Right atrium auricular region (tissue), 2 donors: Measurements from ENCODE around the gene REPIN1. TPM values are rescaled to one million over a fixed set of nuclear protein-coding genes. Genes with fewer than 3 reads are reported as not detected.

Experiments used
- DNase-seq: peaks from one replicate; pipeline ENCODE4 v3.0.0-alpha.2; 2019; ENCODE audit warnings: low spot score
- H3K27ac ChIP-seq, 2 donors: fragments of 200-600 bp; sonication (generic); 1 replicate in 1 of 2; 2 replicates in 1 of 2; pipeline ENCODE4 v1.5.1; 2016 to 2019
- H3K27me3 ChIP-seq, 2 donors: fragments of 200-600 bp; sonication (generic); one replicate each; pipeline versions ENCODE4 v1.5.1 to v1.6.0; 2017 to 2019
- H3K36me3 ChIP-seq: fragments of 200-600 bp; sonication (generic); one replicate; pipeline ENCODE4 v1.5.1; 2016
- H3K4me1 ChIP-seq, 2 donors: fragments of 200-600 bp; sonication (generic); one replicate each; pipeline versions ENCODE4 v1.5.1 to v1.6.0; 2017 to 2019
- H3K4me3 ChIP-seq, 2 donors: fragments of 200-600 bp; sonication (generic); 1 replicate in 1 of 2; 2 replicates in 1 of 2; pipeline ENCODE4 v1.5.1; 2017 to 2019; ENCODE audit warnings: mild to moderate bottlenecking in 1 of 2, moderate library complexity in 1 of 2
- H3K9me3 ChIP-seq, 2 donors: fragments of 200-600 bp; sonication (generic); one replicate each; pipeline ENCODE4 v1.5.1; 2019
- CTCF ChIP-seq, 2 donors: fragments of 200-600 bp; sonication (generic); IDR thresholded peaks; one replicate each; pipeline ENCODE4 v1.5.1; 2019; ENCODE audit warnings: antibody characterized with exemption in 2 of 2
- total RNA-seq, 2 donors: library from RNA; depleted of rRNA; stranded (reverse); fragments of >200 nt; gene quantifications; one replicate each; pipeline ENCODE4 v1.1.0, GENCODE V29; 2016

Gene REPIN1
- total RNA-seq, 2 donors from 2014 or later, result 100.0 to 110 TPM

GRCh38 chr7:150329331-150330120 lies 39.1 kb upstream of the REPIN1 start:
- H3K9me3 ChIP-seq, result no peaks in the 10 kb centered on the region
- no peaks in the 10 kb centered on the region for H3K4me1 ChIP-seq
- no peak overlapping the region for H3K4me3 ChIP-seq
- TF ChIP-seq CTCF (IDR thresholded peaks at IDR 0.05), result no peak
- DNase-seq, result no peak
- H3K27me3 ChIP-seq, result no peaks in the 10 kb centered on the region
- H3K27ac ChIP-seq, result no peak overlapping the region
- no peaks in the 10 kb centered on the region for H3K36me3 ChIP-seq

- Histone ChIP-seq H3K36me3 (no peaks in the 10 kb centered on the region), H3K27me3 (no peaks in the 10 kb centered on the region)
- no peak for TF ChIP-seq CTCF (IDR thresholded peaks at IDR 0.05)
Observed at GRCh38 chr7:150330211-150330885, 38.3 kb upstream of the REPIN1 start.

GRCh38 chr7:150332852-150333635 lies 35.6 kb upstream of the REPIN1 start:
- H3K4me3 ChIP-seq, result no peak overlapping the region
- H3K27ac ChIP-seq, result no peak overlapping the region
- no peak for DNase-seq
- no peak for TF ChIP-seq CTCF (IDR thresholded peaks at IDR 0.05)
- H3K27me3 ChIP-seq, result no peaks in the 10 kb centered on the region
- H3K4me1 ChIP-seq, result peaks cover 0 to 13% of the 10 kb centered on the region in 2 donors
- no peaks in the 10 kb centered on the region for H3K9me3 ChIP-seq
- H3K36me3 ChIP-seq, result no peaks in the 10 kb centered on the region

More at GRCh38 chr7:150330211-150330885, 38.3 kb upstream of the REPIN1 start:
- no peaks in the 10 kb centered on the region for H3K9me3 ChIP-seq
- H3K27ac ChIP-seq, result no peak overlapping the region
- no peak for DNase-seq
- H3K4me3 ChIP-seq, result no peak overlapping the region
- H3K4me1 ChIP-seq, result peaks cover 0 to 2% of the 10 kb centered on the region in 2 donors

- DNase-seq, result no peak
- TF ChIP-seq CTCF (IDR thresholded peaks at IDR 0.05), result no peak
- H3K36me3 ChIP-seq, result no peaks in the 10 kb centered on the region
- no peaks in the 10 kb centered on the region for H3K27me3 ChIP-seq
- no peak overlapping the region for H3K4me3 ChIP-seq
- no peaks in the 10 kb centered on the region for H3K9me3 ChIP-seq
- peaks cover 0 to 13% of the 10 kb centered on the region in 2 donors for H3K4me1 ChIP-seq
- no peak overlapping the region for H3K27ac ChIP-seq
Observed at GRCh38 chr7:150333659-150334058, 35.0 kb upstream of the REPIN1 start.

- no peaks in the 10 kb centered on the region for H3K9me3 ChIP-seq
- H3K27me3 ChIP-seq, result no peaks in the 10 kb centered on the region
- no peak for DNase-seq
- H3K36me3 ChIP-seq, result no peaks in the 10 kb centered on the region
- no peak overlapping the region for H3K27ac ChIP-seq
- H3K4me1 ChIP-seq, result peaks cover 0 to 15% of the 10 kb centered on the region in 2 donors
- no peak overlapping the region for H3K4me3 ChIP-seq
- no peak for TF ChIP-seq CTCF (IDR thresholded peaks at IDR 0.05)
Observed at GRCh38 chr7:150334108-150334507, 34.5 kb upstream of the REPIN1 start.
